HCT116 (cell line): ENCODE results near the gene MCFD2. TPM values are rescaled to one million over a fixed set of nuclear protein-coding genes. Genes with fewer than 3 reads are reported as not detected.

Experiments
- ATAC-seq: fragments of 200-7000 bp; cut with Tn5 transposase; 2 replicates; pipeline ENCODE4 v1.9.1; 2020; ENCODE audit warnings: mild to moderate bottlenecking, moderate library complexity
- BruUV-seq: library from RNA; stranded (reverse); fragments of 400-500 nt; replicated peaks from 2 replicates; lab custom pipeline; 2021; lab: Mats Ljungman, UMichigan
- CTCF ChIA-PET: fragments of 300-600 bp; sonication (Branson Sonifier 250); formaldehyde crosslinking; loops from one replicate; lab custom pipeline; 2021; ENCODE audit warnings: antibody characterized with exemption; lab: Charles Lee
- POLR2A ChIA-PET: fragments of 300-600, 350-600 bp; sonication (Branson Sonifier 250); formaldehyde crosslinking; loops from one replicate; lab custom pipeline; 2021; ENCODE audit warnings: antibody characterized with exemption; lab: Charles Lee
- RAD21 ChIA-PET, 2 experiments: fragments of 300-600 bp; sonication (Branson Sonifier 250); formaldehyde crosslinking; loops; one replicate each; lab custom pipeline; 2023; ENCODE audit warnings: low total read pairs in 2 of 2; ENCODE audit not compliant: uncharacterized antibody in 2 of 2, unreplicated experiment in 2 of 2, low non-redundant PET in 1 of 2; lab: Charles Lee
- DNase-seq: peaks from one replicate; pipeline ENCODE4 v3.0.0-alpha.2; 2010; ENCODE audit warnings: low read depth, low spot score
- H2AFZ ChIP-seq: fragments of 200-600 bp; shearing (Covaris generic), sonication (generic); 2 replicates; pipeline ENCODE4 v1.6.1; 2017; ENCODE audit warnings: low read depth, mixed run types, mixed read lengths, antibody characterized with exemption, low read length; ENCODE audit not compliant: poor library complexity, severe bottlenecking
- H3K27ac ChIP-seq: 2 replicates; pipeline ENCODE4 v1.5.1; 2012; ENCODE audit warnings: low read depth, low read length
- H3K27me3 ChIP-seq: fragments of 200-600 bp; sonication (generic); 2 replicates; pipeline ENCODE4 v1.6.1; 2016; ENCODE audit warnings: mixed run types, low read length, mixed read lengths; ENCODE audit not compliant: insufficient read depth
- H3K36me3 ChIP-seq, 2 experiments: fragments of 200-500 bp in 1 of 2; fragments of 200-600 bp in 1 of 2; sonication (Bioruptor generic) in 1 of 2; sonication (generic) in 1 of 2; 2 replicates each; pipeline versions ENCODE4 v1.5.1 to v1.6.1; 2014 to 2016; ENCODE audit warnings: low read length in 2 of 2, inconsistent platforms in 1 of 2, mixed read lengths in 1 of 2, mixed run types in 1 of 2; ENCODE audit not compliant: insufficient read depth in 2 of 2, control insufficient read depth in 1 of 2
- H3K4me1 ChIP-seq, 2 experiments: fragments of 200-600 bp in 1 of 2; sonication (generic) in 1 of 2; 2 replicates each; pipeline versions ENCODE4 v1.5.1 to v1.6.1; 2012 to 2017; ENCODE audit warnings: low read length in 2 of 2, inconsistent platforms in 1 of 2, mild to moderate bottlenecking in 1 of 2, mixed read lengths in 1 of 2, mixed run types in 1 of 2, moderate library complexity in 1 of 2; ENCODE audit not compliant: insufficient read depth in 2 of 2, control insufficient read depth in 1 of 2
- H3K4me2 ChIP-seq: fragments of 200-600 bp; sonication (generic); 2 replicates; pipeline ENCODE4 v1.6.1; 2017; ENCODE audit warnings: mixed run types, low read length, mixed read lengths
- H3K4me3 ChIP-seq, 2 experiments: fragments of 200-600 bp in 1 of 2; sonication (generic) in 1 of 2; replicated peaks in 1 of 2; 2 replicates each; pipeline ENCODE4 v1.5.1; 2011 to 2016; ENCODE audit warnings: low read length in 2 of 2, control low read depth in 1 of 2, low read depth in 1 of 2, mild to moderate bottlenecking in 1 of 2, mixed read lengths in 1 of 2, mixed run types in 1 of 2
- H3K79me2 ChIP-seq: fragments of 200-600 bp; sonication (generic); 2 replicates; pipeline ENCODE4 v1.6.1; 2017; ENCODE audit warnings: mild to moderate bottlenecking, mixed run types, low read length, moderate library complexity, mixed read lengths; ENCODE audit not compliant: insufficient read depth
- H3K9ac ChIP-seq: fragments of 200-600 bp; sonication (generic); 2 replicates; pipeline ENCODE4 v1.6.1; 2016; ENCODE audit warnings: low read length, mixed read lengths
- H3K9me2 ChIP-seq: fragments of 200-600 bp; sonication (generic), shearing (Covaris generic); 2 replicates; pipeline ENCODE4 v1.6.1; 2017; ENCODE audit warnings: mixed run types, mild to moderate bottlenecking, moderate library complexity; ENCODE audit not compliant: insufficient read depth
- H3K9me3 ChIP-seq, 2 experiments: fragments of 200-500 bp in 1 of 2; fragments of 200-600 bp in 1 of 2; sonication (Bioruptor generic) in 1 of 2; sonication (generic) in 1 of 2; 2 replicates each; pipeline ENCODE4 v1.6.1; 2014 to 2017; ENCODE audit warnings: low read length in 2 of 2, mixed read lengths in 2 of 2, inconsistent platforms in 1 of 2, low read depth in 1 of 2, mild to moderate bottlenecking in 1 of 2, mixed run types in 1 of 2, moderate library complexity in 1 of 2; ENCODE audit not compliant: control insufficient read depth in 1 of 2, insufficient read depth in 1 of 2
- H4K20me1 ChIP-seq: fragments of 200-600 bp; sonication (generic), shearing (Covaris generic); 2 replicates; pipeline ENCODE4 v1.6.1; 2017; ENCODE audit warnings: mixed run types, mild to moderate bottlenecking, moderate library complexity; ENCODE audit not compliant: insufficient read depth
- CBX3 ChIP-seq: IDR thresholded peaks from 2 replicates; pipeline ENCODE4 v1.6.1; 2012; ENCODE audit warnings: low read depth
- EGR1 ChIP-seq: IDR thresholded peaks from 2 replicates; pipeline ENCODE4 v1.6.1; 2012; ENCODE audit warnings: low read depth
- ELF1 ChIP-seq: IDR thresholded peaks from 2 replicates; pipeline ENCODE4 v1.6.1; 2012; ENCODE audit warnings: low read depth, borderline replicate concordance
- FOSL1 ChIP-seq: IDR thresholded peaks from 2 replicates; pipeline ENCODE4 v1.6.1; 2012; ENCODE audit warnings: low read depth
- JUND ChIP-seq: IDR thresholded peaks from 2 replicates; pipeline ENCODE4 v1.6.1; 2012
- POLR2A ChIP-seq: IDR thresholded peaks from 2 replicates; pipeline ENCODE4 v1.7.0; 2011; ENCODE audit warnings: borderline replicate concordance; ENCODE audit not compliant: insufficient read depth, insufficient read length; ENCODE audit errors: extremely low read depth
- POLR2AphosphoS5 ChIP-seq: IDR thresholded peaks from 2 replicates; pipeline ENCODE4 v1.6.1; 2011; ENCODE audit warnings: mild to moderate bottlenecking, low read depth, low read length, moderate library complexity
- RAD21 ChIP-seq: IDR thresholded peaks from 2 replicates; pipeline ENCODE4 v1.6.1; 2012; ENCODE audit warnings: low read depth, mild to moderate bottlenecking
- SIN3A ChIP-seq: IDR thresholded peaks from 2 replicates; pipeline ENCODE4 v1.6.1; 2012; ENCODE audit warnings: low read depth
- SP1 ChIP-seq: IDR thresholded peaks from 2 replicates; pipeline ENCODE4 v1.6.1; 2012; ENCODE audit warnings: low read depth
- SRF ChIP-seq: IDR thresholded peaks from 2 replicates; pipeline ENCODE4 v1.6.1; 2012; ENCODE audit warnings: low read depth
- TCF7L2 ChIP-seq: IDR thresholded peaks from 2 replicates; pipeline ENCODE4 v1.7.0; 2011; ENCODE audit warnings: borderline replicate concordance, inconsistent platforms; ENCODE audit not compliant: insufficient read depth, insufficient read length; ENCODE audit errors: extremely low read depth
- ZFX ChIP-seq: fragments of 450-650 bp; IDR thresholded peaks from 2 replicates; pipeline ENCODE4 v1.6.1; 2017
- ZNF274 ChIP-seq: fragments of 200-500 bp; sonication (Bioruptor generic); IDR thresholded peaks from 2 replicates; pipeline ENCODE4 v1.6.1; 2014; ENCODE audit warnings: mild to moderate bottlenecking, low read depth, low read length, inconsistent platforms
- intact Hi-C: fragments of 100-400 bp; cut with micrococcal nuclease; formaldehyde crosslinking; loops from 2 replicates; pipeline ENCODE4 v1.10.0; 2022
- total RNA-seq: library from RNA; stranded (reverse); gene quantifications from one replicate; pipeline ENCODE4 v1.2.1, GENCODE V29; 2021; ENCODE audit not compliant: unreplicated experiment
- TF ChIP-seq, protein P1 (sequence below): IDR thresholded peaks from 2 replicates; pipeline ENCODE4 v1.6.1; 2012
- TF ChIP-seq, protein P2 (sequence below): IDR thresholded peaks from 2 replicates; pipeline ENCODE4 v1.6.1; 2012

MCFD2 gene
- total RNA-seq, 1 experiment from 2014 or later: 73.9 TPM

DNA sequence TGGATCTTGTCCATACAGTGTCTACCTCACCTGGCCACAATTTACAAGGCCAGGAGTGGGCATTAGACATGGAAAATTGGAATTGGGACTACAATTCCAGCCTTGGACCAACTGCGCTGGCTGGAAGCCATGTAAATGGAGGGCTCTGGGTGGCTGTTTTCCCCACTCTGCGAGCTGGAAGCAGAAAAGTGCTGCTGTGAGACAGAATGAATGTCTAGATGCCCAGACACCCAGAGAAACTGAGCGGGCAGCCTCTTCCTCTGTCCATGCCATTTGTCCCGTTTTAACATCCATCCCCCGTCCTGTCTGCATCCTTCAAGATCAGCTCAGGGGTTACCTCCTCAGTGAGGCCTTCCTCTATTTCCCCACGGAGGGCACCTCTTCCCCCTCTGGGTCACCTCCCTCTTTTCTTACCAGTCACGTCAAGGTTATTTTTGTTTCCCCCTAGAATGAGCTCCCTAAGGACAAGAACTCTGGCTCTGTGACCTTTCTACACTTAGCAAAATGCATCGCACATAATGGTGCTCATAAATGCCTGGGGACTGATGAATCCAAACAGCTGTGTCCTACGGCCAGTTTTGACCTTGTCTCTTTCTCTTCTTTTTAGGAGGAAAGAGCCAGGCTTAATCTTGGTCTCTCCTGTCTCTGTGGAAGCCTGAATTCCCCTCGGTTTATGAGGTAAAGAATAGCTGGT, 41.2 kb downstream of the MCFD2 start:
- Histone ChIP-seq H4K20me1 (no peaks in the 10 kb centered on the region), H3K4me1 (peaks cover 16 to 43% of the 10 kb centered on the region in 2 experiments), H2AFZ (no peak overlapping the region), H3K4me2 (peak overlapping the region; percentile 63), H3K27me3 (no peaks in the 10 kb centered on the region), H3K79me2 (no peaks in the 10 kb centered on the region), H3K9me3 (no peaks in the 10 kb centered on the region), H3K9ac (peak overlapping the region; percentile 35), H3K9me2 (no peaks in the 10 kb centered on the region), H3K27ac (no peak overlapping the region), H3K36me3 (no peaks in the 10 kb centered on the region), H3K4me3 (no peak overlapping the region)
- intact Hi-C loops: loop anchor here (5.0 kb wide), 1 partner anchor 72 kb away; no protein-coding TSS in a partner anchor
- ChIA-PET POLR2A (no interaction called here), CTCF (interaction anchor here (1.0 kb wide), 1 partner anchor 70 kb away, joined by 3 read pairs; no protein-coding TSS in a partner anchor), RAD21 (interaction anchor here in 1 of 2 experiments (1.1 to 1.5 kb wide), 2 partner anchors 19 to 69 kb away, joined by 3 to 4 read pairs; no protein-coding TSS in a partner anchor)
- BruUV-seq: no TSS peak
- DNase-seq: no peak
- peak; percentile 2; the same call in 1 of the 2 replicates for ATAC-seq
- TF ChIP-seq POLR2A (no peak), ZFX (no peak), EGR1 (no peak), ELF1 (no peak)
- TF ChIP-seq, protein P1, sequence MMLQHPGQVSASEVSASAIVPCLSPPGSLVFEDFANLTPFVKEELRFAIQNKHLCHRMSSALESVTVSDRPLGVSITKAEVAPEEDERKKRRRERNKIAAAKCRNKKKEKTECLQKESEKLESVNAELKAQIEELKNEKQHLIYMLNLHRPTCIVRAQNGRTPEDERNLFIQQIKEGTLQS: no peak

DNA sequence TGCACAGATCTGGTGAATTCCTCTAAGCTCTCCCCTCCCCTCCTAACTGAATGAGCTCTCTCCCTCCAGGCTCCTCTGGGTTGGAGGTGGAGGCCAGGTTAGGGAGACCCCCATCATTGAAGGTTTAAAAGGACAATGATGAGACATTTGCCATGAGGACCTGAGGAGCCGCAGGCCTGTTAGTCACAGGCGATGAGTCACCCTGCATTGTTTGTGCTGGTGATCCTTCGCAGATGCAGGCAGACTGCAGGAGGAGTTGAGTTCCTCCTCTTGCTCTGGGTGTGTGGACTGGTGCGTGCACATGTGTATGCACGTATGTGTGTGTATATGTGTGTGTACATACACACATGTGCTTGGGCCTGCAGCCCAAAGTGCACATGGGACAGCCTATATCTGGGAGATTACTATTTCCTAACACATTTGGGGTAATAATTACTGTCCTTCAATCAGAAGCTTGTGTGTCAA, 42.0 kb downstream of the MCFD2 start:
- Histone ChIP-seq H3K27me3 (no peaks in the 10 kb centered on the region), H3K9me3 (no peaks in the 10 kb centered on the region)
- DNase-seq: peak; percentile 76
- TF ChIP-seq FOSL1 (peak; percentile 97), POLR2A (no peak), EGR1 (no peak), POLR2AphosphoS5 (peak; percentile 38; the same call in 1 of the 2 replicates), SRF (peak; percentile 54; the same call in 1 of the 2 replicates), ZNF274 (no peak), CBX3 (peak; percentile 96), SIN3A (no peak; the same call in 1 of the 2 replicates), JUND (peak; percentile 97), TCF7L2 (peak; percentile 75), SP1 (peak; percentile 81), RAD21 (no peak)
- TF ChIP-seq, protein P2, sequence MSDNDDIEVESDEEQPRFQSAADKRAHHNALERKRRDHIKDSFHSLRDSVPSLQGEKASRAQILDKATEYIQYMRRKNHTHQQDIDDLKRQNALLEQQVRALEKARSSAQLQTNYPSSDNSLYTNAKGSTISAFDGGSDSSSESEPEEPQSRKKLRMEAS: peak; percentile 91
- TF ChIP-seq, protein P1: no peak
- TF ChIP-seq, all 23 proteins: peak for 8
- peak; percentile 84 for ATAC-seq
- H3K9ac ChIP-seq: peak overlapping the region; percentile 35
- H3K4me3 ChIP-seq: no peak overlapping the region
- 0 out of 2 replicates have a peak overlapping the region, but pooled peaks have one; percentile 11 for H3K27ac ChIP-seq
- H4K20me1 ChIP-seq: no peaks in the 10 kb centered on the region
- peak overlapping the region; percentile 63 for H3K4me2 ChIP-seq
- ChIA-PET CTCF (interaction anchor here (1.0 kb wide), 1 partner anchor 70 kb away, joined by 3 read pairs; no protein-coding TSS in a partner anchor), RAD21 (interaction anchor here in 1 of 2 experiments (1.1 to 1.5 kb wide), 2 partner anchors 18 to 68 kb away, joined by 3 to 4 read pairs; no protein-coding TSS in a partner anchor), POLR2A (no interaction called here)
- H3K9me2 ChIP-seq: no peaks in the 10 kb centered on the region
- peaks cover 16 to 43% of the 10 kb centered on the region in 2 experiments for H3K4me1 ChIP-seq
- intact Hi-C loops: loop anchor here (5.0 kb wide), 1 partner anchor 71 kb away; no protein-coding TSS in a partner anchor
- H2AFZ ChIP-seq: peak overlapping the region; percentile 59
- no peaks in the 10 kb centered on the region for H3K36me3 ChIP-seq
- no TSS peak for BruUV-seq
- H3K79me2 ChIP-seq: no peaks in the 10 kb centered on the region
